COR-L47 (cell line): ENCODE data around the gene ZNF618.

Experiments
- DNase-seq: peaks from one replicate; lab custom pipeline; 2025; lab: John Stamatoyannopoulos, UW

ZNF618 gene

GRCh38 chr9:114002271-114002985 is 126.3 kb downstream of the ZNF618 start:
- no peak for DNase-seq

- DNase-seq: no peak
Measured at GRCh38 chr9:114002986-114003350, 126.9 kb downstream of the ZNF618 start.

- DNase-seq: no peak
Measured at GRCh38 chr9:114003351-114003750, 127.2 kb downstream of the ZNF618 start.

GRCh38 chr9:114003758-114004157 is 127.6 kb downstream of the ZNF618 start:
- no peak for DNase-seq

- no peak for DNase-seq
Measured at GRCh38 chr9:114004221-114004716, 128.2 kb downstream of the ZNF618 start.

GRCh38 chr9:114005371-114006154 is 129.5 kb downstream of the ZNF618 start:
- no peak for DNase-seq

- no peak for DNase-seq
Measured at GRCh38 chr9:114006155-114006550, 130.0 kb downstream of the ZNF618 start.

GRCh38 chr9:114006931-114007691 is 131.0 kb downstream of the ZNF618 start:
- no peak for DNase-seq

GRCh38 chr9:114007991-114008666 is 132.0 kb downstream of the ZNF618 start:
- no peak for DNase-seq

GRCh38 chr9:114008667-114009410 is 132.7 kb downstream of the ZNF618 start:
- DNase-seq: no peak

- no peak for DNase-seq
Measured at GRCh38 chr9:114011313-114011712, 135.2 kb downstream of the ZNF618 start.

- no peak for DNase-seq
Measured at GRCh38 chr9:114012126-114012525, 136.0 kb downstream of the ZNF618 start.

GRCh38 chr9:114014044-114014443 is 137.9 kb downstream of the ZNF618 start:
- DNase-seq: no peak

GRCh38 chr9:114015607-114016006 is 139.5 kb downstream of the ZNF618 start:
- DNase-seq: no peak

GRCh38 chr9:114016101-114016500 is 140.0 kb downstream of the ZNF618 start:
- no peak for DNase-seq

GRCh38 chr9:114016629-114017423 is 140.7 kb downstream of the ZNF618 start:
- no peak for DNase-seq

GRCh38 chr9:114017741-114018715 is 141.9 kb downstream of the ZNF618 start:
- DNase-seq: no peak

- DNase-seq: no peak
Measured at GRCh38 chr9:114021578-114021977, 145.5 kb downstream of the ZNF618 start.

GRCh38 chr9:114023961-114024360 is 147.9 kb downstream of the ZNF618 start:
- no peak for DNase-seq
